Stimulated activated CD4-positive, alpha-beta T cell treated with anti-CD3 and anti-CD28 coated beads, Interleukin-12 subunit alpha, Interleukin-12 subunit beta, amount 100 ng/mL, for 24 hours (primary cell): ENCODE results near the gene TAS2R13.

Experiments used
- DNase-seq, 2 experiments: peaks; one replicate each; pipeline ENCODE4 v3.0.0-alpha.2; 2020; ENCODE audit warnings: low read depth in 2 of 2

TAS2R13 gene

GRCh38 chr12:10867381-10867780 lies 42.0 kb downstream of the TAS2R13 start:
- DNase-seq, result no peak

DNA sequence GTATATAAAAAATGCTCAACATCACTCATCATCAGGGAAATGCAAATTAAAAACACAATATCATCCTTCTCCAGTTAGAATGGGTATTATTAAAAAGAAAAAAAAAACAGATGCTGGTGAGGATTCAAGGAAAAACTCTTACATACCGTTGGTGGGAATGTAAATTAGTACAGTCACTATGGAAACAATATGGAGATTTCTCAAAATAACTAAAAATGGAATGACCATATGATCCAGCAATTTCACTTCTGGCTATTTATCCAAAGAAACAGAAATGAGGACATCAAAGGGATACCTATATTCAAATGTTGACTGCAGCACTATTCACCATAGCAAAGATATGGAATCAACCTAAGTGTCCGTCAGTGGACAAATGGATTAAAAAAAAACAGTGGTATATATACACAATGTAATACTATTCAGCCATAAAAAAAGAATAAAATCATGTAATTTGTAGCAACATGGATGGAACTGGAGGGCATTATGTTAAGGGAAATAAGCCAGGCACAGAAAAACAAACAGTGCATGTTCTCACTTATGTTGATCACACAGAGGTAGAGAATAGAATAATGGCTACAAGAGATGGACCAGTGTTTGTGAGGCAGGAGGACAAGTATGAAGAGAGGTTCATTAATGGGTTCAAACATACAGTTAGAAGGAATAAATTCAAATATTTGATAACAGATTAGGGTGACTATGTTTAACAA lies 45.7 kb downstream of the TAS2R13 start:
- no peak for DNase-seq

DNA sequence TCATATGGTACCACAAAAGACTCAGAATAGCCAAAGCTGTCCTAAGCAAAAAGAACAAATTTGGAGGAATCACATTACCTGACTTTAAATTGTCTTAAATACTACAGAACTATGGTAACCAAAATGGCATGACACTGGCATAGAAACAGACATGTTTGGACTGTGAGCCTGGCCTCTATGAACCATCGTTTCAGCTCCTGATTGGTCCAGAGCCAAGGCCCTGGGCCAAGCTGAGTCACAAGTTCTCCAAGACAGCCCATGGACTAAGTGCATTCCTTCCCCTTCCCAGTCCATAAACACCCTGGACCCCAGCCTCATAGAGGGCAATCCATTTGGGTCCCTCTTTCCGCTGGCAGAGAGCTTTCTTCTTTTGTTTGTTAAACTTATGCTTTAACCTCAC lies 48.0 kb downstream of the TAS2R13 start:
- no peak for DNase-seq
